Islet precursor cell (in vitro differentiated cells): Measurements from ENCODE around the gene PCF11.
"Not testable (repeated sequence)": the region's sequence is repeated elsewhere in the genome, so short reads cannot be mapped to it uniquely, and the experiment has no call there.

Experiments
- DNase-seq: peaks from one replicate; pipeline ENCODE4 v3.0.0-alpha.2; 2018

The PCF11 gene

GRCh38 chr11:83156996-83157593 is at the start of gene PCF11:
PCF11 (plus strand) TSS chr11:83157131; CDS start chr11:83157440, 309 bp downstream.
- DNase-seq, result no peak

- no peak for DNase-seq
Measured at GRCh38 chr11:83112886-83113285, 44.0 kb upstream of the PCF11 start.

- DNase-seq, result no peak
Measured at GRCh38 chr11:83115026-83115425, 41.9 kb upstream of the PCF11 start.

- peak; percentile 70 for DNase-seq
Measured at GRCh38 chr11:83115551-83115950, 41.4 kb upstream of the PCF11 start.

GRCh38 chr11:83116015-83116641 is 40.8 kb upstream of the PCF11 start:
- no peak for DNase-seq

- no peak for DNase-seq
Measured at GRCh38 chr11:83118814-83119213, 38.1 kb upstream of the PCF11 start.

- no peak for DNase-seq
Measured at GRCh38 chr11:83119216-83119615, 37.7 kb upstream of the PCF11 start.

GRCh38 chr11:83120327-83120726 is 36.6 kb upstream of the PCF11 start:
- DNase-seq, result no peak

- no peak for DNase-seq
Measured at GRCh38 chr11:83122050-83122449, 34.9 kb upstream of the PCF11 start.

GRCh38 chr11:83122766-83123165 is 34.2 kb upstream of the PCF11 start:
- no peak for DNase-seq

- DNase-seq, result no peak
Measured at GRCh38 chr11:83124636-83125424, 32.1 kb upstream of the PCF11 start.

GRCh38 chr11:83125577-83125976 is 31.4 kb upstream of the PCF11 start:
- no peak for DNase-seq

GRCh38 chr11:83127310-83127637 is 29.7 kb upstream of the PCF11 start:
- DNase-seq, result no peak

GRCh38 chr11:83132191-83132590 is 24.7 kb upstream of the PCF11 start:
- no peak for DNase-seq

- not testable (repeated sequence) for DNase-seq
Measured at GRCh38 chr11:83133266-83133665, 23.7 kb upstream of the PCF11 start.

- DNase-seq, result no peak
Measured at GRCh38 chr11:83139310-83139709, 17.6 kb upstream of the PCF11 start.

- peak; percentile 86 for DNase-seq
Measured at GRCh38 chr11:83140691-83141455, 16.1 kb upstream of the PCF11 start.

GRCh38 chr11:83147895-83148294 is 9.0 kb upstream of the PCF11 start:
- DNase-seq, result no peak

GRCh38 chr11:83150450-83150849 is 6.5 kb upstream of the PCF11 start:
- DNase-seq, result no peak

- DNase-seq, result peak; percentile 63
Measured at GRCh38 chr11:83151274-83151977, 5.5 kb upstream of the PCF11 start.

GRCh38 chr11:83152264-83152663 is 4.7 kb upstream of the PCF11 start:
- DNase-seq, result no peak

GRCh38 chr11:83153764-83154163 is 3.2 kb upstream of the PCF11 start:
- no peak for DNase-seq
